H1 (cell line): ENCODE results near the gene CDK2. TPM values are rescaled to one million over a fixed set of nuclear protein-coding genes. Genes with fewer than 3 reads are reported as not detected.

Experiments used
- ATF3 ChIP-seq: IDR thresholded peaks from 2 replicates; pipeline ENCODE4 v1.6.1; 2011; ENCODE audit warnings: low read depth, mild to moderate bottlenecking, low read length; ENCODE audit not compliant: insufficient read depth
- BACH1 ChIP-seq: IDR thresholded peaks from 2 replicates; pipeline ENCODE4 v1.6.1; 2012; ENCODE audit warnings: low read length, improper control_type of control experiment
- BRCA1 ChIP-seq: IDR thresholded peaks from 2 replicates; pipeline ENCODE4 v1.6.1; 2012; ENCODE audit warnings: low read depth, low read length, improper control_type of control experiment
- CBX8 ChIP-seq: fragments of 300-800, 300-1000 bp; sonication (generic); IDR thresholded peaks from 2 replicates; pipeline ENCODE4 v1.7.1; 2016; ENCODE audit warnings: low read depth, low read length, borderline replicate concordance
- CEBPB ChIP-seq: IDR thresholded peaks from 2 replicates; pipeline ENCODE4 v1.6.1; 2012; ENCODE audit warnings: low read depth, low read length
- CTBP2 ChIP-seq: IDR thresholded peaks from 2 replicates; pipeline ENCODE4 v1.7.0; 2011; ENCODE audit warnings: borderline replicate concordance, mild to moderate bottlenecking, moderate library complexity, mixed read lengths, low read length; ENCODE audit not compliant: insufficient read depth, insufficient read length
- EGR1 ChIP-seq: IDR thresholded peaks from 2 replicates; pipeline ENCODE4 v1.6.1; 2011; ENCODE audit warnings: low read depth, low read length, borderline replicate concordance
- EP300 ChIP-seq, 2 experiments: IDR thresholded peaks; 1 replicate in 1 of 2; 2 replicates in 1 of 2; pipeline ENCODE4 v1.6.1; 2011 to 2012; ENCODE audit warnings: low read depth in 2 of 2, low read length in 2 of 2, mild to moderate bottlenecking in 2 of 2, borderline replicate concordance in 1 of 2, inconsistent platforms in 1 of 2, moderate library complexity in 1 of 2
- JUN ChIP-seq: IDR thresholded peaks from 2 replicates; pipeline ENCODE4 v1.6.1; 2011; ENCODE audit warnings: low read depth, mild to moderate bottlenecking, improper control_type of control experiment, low read length
- JUND ChIP-seq: IDR thresholded peaks from 2 replicates; pipeline ENCODE4 v1.6.1; 2011; ENCODE audit warnings: mild to moderate bottlenecking, improper control_type of control experiment, low read length
- KDM1A ChIP-seq: fragments of 200-600, 300-600 bp; sonication (generic); IDR thresholded peaks from 2 replicates; pipeline ENCODE4 v1.7.1; 2016; ENCODE audit warnings: mild to moderate bottlenecking, low read length, borderline replicate concordance
- KDM5A ChIP-seq: fragments of 200-600 bp; IDR thresholded peaks from 2 replicates; pipeline ENCODE4 v1.7.1; 2012; ENCODE audit warnings: mild to moderate bottlenecking, low read length, inconsistent platforms, mixed read lengths
- MAFK ChIP-seq: IDR thresholded peaks from 2 replicates; pipeline ENCODE4 v1.6.1; 2012; ENCODE audit warnings: low read depth, mild to moderate bottlenecking, improper control_type of control experiment, low read length
- NRF1 ChIP-seq: IDR thresholded peaks from 2 replicates; pipeline ENCODE4 v1.6.1; 2011; ENCODE audit warnings: mild to moderate bottlenecking, low read depth, low read length, improper control_type of control experiment
- POU5F1 ChIP-seq: IDR thresholded peaks from 2 replicates; pipeline ENCODE4 v1.6.1; 2011; ENCODE audit warnings: low read depth, mild to moderate bottlenecking, low read length, moderate library complexity
- RAD21 ChIP-seq, 2 experiments: IDR thresholded peaks in 1 of 2; conservative IDR thresholded peaks in 1 of 2; 2 replicates each; pipeline ENCODE4 v1.6.1; 2011; ENCODE audit warnings: low read depth in 2 of 2, low read length in 2 of 2, improper control_type of control experiment in 1 of 2, inconsistent platforms in 1 of 2, mild to moderate bottlenecking in 1 of 2, moderate library complexity in 1 of 2
- RNF2 ChIP-seq: fragments of 200-900, 300-1000 bp; sonication (generic); IDR thresholded peaks from 2 replicates; pipeline ENCODE4 v1.7.1; 2016; ENCODE audit warnings: borderline replicate concordance, low read depth, mild to moderate bottlenecking, antibody characterized with exemption, low read length; ENCODE audit not compliant: poor library complexity, severe bottlenecking; ENCODE audit errors: missing control alignments
- SAP30 ChIP-seq: fragments of 300-600 bp; sonication (generic); IDR thresholded peaks from 2 replicates; pipeline ENCODE4 v1.7.1; 2012; ENCODE audit warnings: low read length, moderate library complexity, mild to moderate bottlenecking, inconsistent platforms; ENCODE audit not compliant: insufficient read depth, insufficient replicate concordance
- TAF7 ChIP-seq: optimal IDR thresholded peaks from 2 replicates; pipeline ENCODE3; 2011; ENCODE audit warnings: low read depth, mild to moderate bottlenecking, inconsistent platforms, low read length, moderate library complexity, borderline replicate concordance
- TBP ChIP-seq: IDR thresholded peaks from 2 replicates; pipeline ENCODE4 v1.6.1; 2011; ENCODE audit warnings: low read depth, low read length, improper control_type of control experiment
- TEAD4 ChIP-seq: IDR thresholded peaks from 2 replicates; pipeline ENCODE4 v1.6.1; 2012; ENCODE audit warnings: low read depth, low read length, inconsistent platforms, mixed read lengths
- USF2 ChIP-seq: IDR thresholded peaks from 2 replicates; pipeline ENCODE4 v1.6.1; 2011; ENCODE audit warnings: low read length, improper control_type of control experiment
- polyA plus RNA-seq, 7 experiments: library from polyadenylated mRNA; depleted of rRNA in 3 of 7; stranded (reverse) in 5 of 7; unstranded in 2 of 7; fragments of >200 nt in 5 of 7; fragments of 200-250 nt in 2 of 7; gene quantifications; 1 replicate in 5 of 7; 2 replicates in 1 of 7; 4 replicates in 1 of 7; pipeline versions ENCODE4 v1.2.1 to v1.2.3, GENCODE V29; 2011 to 2013; ENCODE audit warnings: missing spikeins in 2 of 7, mixed read lengths in 2 of 7
- total RNA-seq: library from RNA; stranded (reverse); fragmentation: NEBNext Ultra II Directional; extraction: Animal tissue kit (Norgen Biotek cat#: 25700); gene quantifications from 2 replicates; pipeline ENCODE4 v1.2.1, GENCODE V29; 2021

The CDK2 gene
- total and polyA plus RNA-seq, 2 of the 8 experiments (the other 6 are each of a cell fraction or from before 2014, with no cell fraction given), result 39.4 to 42.5 TPM

DNA sequence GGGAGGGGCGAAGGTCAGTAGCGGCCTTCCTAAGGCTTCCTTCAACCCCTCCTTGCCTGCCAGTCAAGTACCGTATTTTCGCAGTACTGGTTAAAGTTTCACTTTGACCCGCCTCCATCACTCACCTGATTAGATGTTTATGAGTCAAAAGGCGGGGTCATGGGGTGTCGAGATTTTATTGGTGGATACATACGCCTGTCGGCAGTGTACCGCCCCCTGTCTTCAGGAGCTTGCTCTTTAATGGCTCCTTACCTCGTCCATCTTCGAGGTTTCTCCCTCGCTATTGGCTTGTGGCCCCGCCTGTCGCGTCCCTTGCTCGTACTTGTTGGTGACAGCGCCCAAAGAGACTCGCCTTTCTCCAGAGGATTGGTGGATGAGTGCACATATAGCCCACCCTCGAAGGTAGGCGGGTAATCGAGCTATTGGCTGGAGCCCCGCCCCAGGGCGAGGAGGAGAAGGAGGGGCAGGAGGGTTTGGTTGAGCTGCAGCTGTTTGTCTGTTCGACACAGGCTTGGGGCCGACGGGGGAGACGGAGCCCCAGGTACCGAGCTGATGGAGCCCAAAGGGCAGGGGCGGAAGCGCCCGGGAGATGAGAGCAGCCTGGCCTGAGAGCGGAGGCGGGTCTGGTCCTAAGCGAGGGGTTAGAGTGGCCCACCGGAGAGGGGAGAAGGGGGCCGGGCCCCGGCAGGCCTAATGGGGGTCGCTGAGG is 7.1 kb downstream of the CDK2 start, which contains the start of gene RAB5B (continued):
- TF ChIP-seq EGR1 (no peak), USF2 (peak; percentile 6), JUN (no peak), NRF1 (no peak), TBP (peak; percentile 94), KDM1A (no peak), RAD21 (IDR thresholded peaks at IDR 0.05 in 1 of 2, conservative IDR thresholded peaks at IDR 0.05 in 1 of 2; ENCODE audit: low read depth in 2 of 2, low read length in 2 of 2) (no peak), RNF2 (no peak), KDM5A (no peak), CBX8 (no peak), EP300 (IDR thresholded peaks at IDR 0.05; ENCODE audit: borderline replicate concordance in 1 of 2, low read depth in 2 of 2, low read length in 2 of 2) (no peak), TAF7 (peak; percentile 96), JUND (no peak; the same call in 1 of the 2 replicates), BRCA1 (no peak; the same call in 1 of the 2 replicates), MAFK (no peak), CTBP2 (no peak), POU5F1 (no peak), ATF3 (no peak), CEBPB (no peak), BACH1 (no peak), TEAD4 (no peak), SAP30 (peak; percentile 70)
